ENCODE results near the gene C2orf49. TPM values are rescaled to one million over a fixed set of nuclear protein-coding genes. Genes with fewer than 3 reads are reported as not detected.
A peak's percentile ranks its signal among the peaks of the same experiment; 100 is the strongest.

Gene C2orf49
- total and polyA plus RNA-seq, 9 of the 15 experiments (the other 6 are each of a cell fraction or from before 2014, with no cell fraction given) = 17.9 to 38.2 (median 25.6) TPM

DNA sequence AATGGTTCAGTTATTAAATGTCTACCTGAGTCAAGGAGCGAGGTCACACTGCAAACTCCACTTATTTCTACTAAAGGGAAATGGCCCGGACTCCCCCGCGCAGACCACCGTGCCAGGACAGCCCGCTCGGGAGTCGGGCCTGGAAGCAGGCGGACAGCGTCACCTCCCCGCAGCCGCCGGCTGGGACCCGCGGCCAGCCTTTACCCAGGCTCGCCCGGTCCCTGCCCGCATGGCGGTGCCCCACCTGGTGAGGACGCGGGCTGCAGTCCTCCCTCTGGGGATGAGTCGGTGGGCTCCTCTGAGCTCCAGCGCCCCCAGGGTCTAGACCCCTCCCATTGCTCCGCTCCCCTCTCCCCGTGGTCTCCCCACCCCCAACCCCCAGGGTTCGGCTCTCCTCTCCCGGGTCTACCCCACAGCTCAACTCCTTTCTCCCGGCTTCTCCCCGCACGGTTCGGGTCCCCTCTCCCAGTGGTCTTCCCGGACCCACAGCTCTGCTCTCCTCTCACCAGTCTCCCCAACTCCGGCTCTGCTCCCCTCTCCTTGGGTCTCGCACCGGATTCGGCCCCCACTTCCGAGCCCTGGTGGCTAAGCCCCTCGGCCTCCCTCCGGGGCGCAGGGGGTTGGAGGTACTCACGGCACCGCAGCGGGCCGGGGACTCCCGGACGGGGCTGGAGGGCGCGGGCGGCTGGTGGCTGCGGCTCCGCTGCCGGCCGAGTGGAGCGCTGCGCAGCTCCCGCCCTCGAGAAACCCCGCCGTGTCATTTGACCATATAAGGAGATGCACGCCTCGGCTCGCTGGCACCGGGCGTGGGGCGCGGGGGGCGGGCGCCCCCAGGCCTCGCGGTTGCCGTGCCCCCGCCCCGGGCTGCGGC lies 61.2 kb downstream of the C2orf49 start, which contains the start of gene FHL2 (continued):
- TF ChIP-seq TCF3 (CRISPR knock-in tag; IDR thresholded peaks at IDR 0.05) (0 out of 2 replicates have a peak, but pooled peaks have one; percentile 14), GATAD2A (IDR thresholded peaks at IDR 0.05) (no peak), ZNF354B (CRISPR knock-in tag; IDR thresholded peaks at IDR 0.05) (no peak), SRSF1 (IDR thresholded peaks at IDR 0.05; ENCODE audit: low read depth, low read length) (no peak), ZNF79 (CRISPR knock-in tag; IDR thresholded peaks at IDR 0.05; ENCODE audit: low read depth) (no peak), HDAC2 (IDR thresholded peaks at IDR 0.05) (no peak), EHMT2 (IDR thresholded peaks at IDR 0.05) (no peak), GABPB2 (CRISPR knock-in tag; conservative IDR thresholded peaks at IDR 0.05) (no peak), SMARCA4 (IDR thresholded peaks at IDR 0.05) (no peak; the same call in 1 of the 2 replicates), ZNF717 (CRISPR knock-in tag; IDR thresholded peaks at IDR 0.05) (no peak), SRSF7 (optimal IDR thresholded peaks at IDR 0.05; ENCODE audit: low read depth, low read length) (no peak), SOX6 (IDR thresholded peaks at IDR 0.05) (no peak), FIP1L1 (IDR thresholded peaks at IDR 0.05; ENCODE audit: low read depth, low read length, poor library complexity, severe bottlenecking) (peak; percentile 53), CHD4 (IDR thresholded peaks at IDR 0.05; ENCODE audit: insufficient read depth, insufficient replicate concordance, low read depth, low read length, poor library complexity, severe bottlenecking) (no peak), XRCC4 (IDR thresholded peaks at IDR 0.05; ENCODE audit: extremely low read depth, insufficient read depth, insufficient read length) (no peak), MEF2D (tag; conservative IDR thresholded peaks at IDR 0.05; ENCODE audit: low read depth) (no peak), MCM2 (IDR thresholded peaks at IDR 0.05; ENCODE audit: low read depth) (no peak), RBM22 (IDR thresholded peaks at IDR 0.05; ENCODE audit: low read depth, low read length, poor library complexity, severe bottlenecking) (no peak), HMGN3 (IDR thresholded peaks at IDR 0.05; ENCODE audit: borderline replicate concordance, extremely low read depth, insufficient read length, low read depth, low read length) (peak; percentile 80), RCOR1 (IDR thresholded peaks at IDR 0.05; ENCODE audit: borderline replicate concordance in 1 of 2, low read depth in 2 of 2, low read length in 2 of 2) (no peak; a peak in 1 of 4 replicates)
- TF ChIP-seq, protein P1, sequence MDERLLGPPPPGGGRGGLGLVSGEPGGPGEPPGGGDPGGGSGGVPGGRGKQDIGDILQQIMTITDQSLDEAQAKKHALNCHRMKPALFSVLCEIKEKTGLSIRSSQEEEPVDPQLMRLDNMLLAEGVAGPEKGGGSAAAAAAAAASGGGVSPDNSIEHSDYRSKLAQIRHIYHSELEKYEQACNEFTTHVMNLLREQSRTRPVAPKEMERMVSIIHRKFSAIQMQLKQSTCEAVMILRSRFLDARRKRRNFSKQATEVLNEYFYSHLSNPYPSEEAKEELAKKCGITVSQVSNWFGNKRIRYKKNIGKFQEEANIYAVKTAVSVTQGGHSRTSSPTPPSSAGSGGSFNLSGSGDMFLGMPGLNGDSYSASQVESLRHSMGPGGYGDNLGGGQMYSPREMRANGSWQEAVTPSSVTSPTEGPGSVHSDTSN (CRISPR knock-in tag; IDR thresholded peaks at IDR 0.05; ENCODE audit: low read depth) = no peak
- TF ChIP-seq, protein P1 (tag; conservative IDR thresholded peaks at IDR 0.05; ENCODE audit: low read depth) = no peak
- TF ChIP-seq, protein P2, sequence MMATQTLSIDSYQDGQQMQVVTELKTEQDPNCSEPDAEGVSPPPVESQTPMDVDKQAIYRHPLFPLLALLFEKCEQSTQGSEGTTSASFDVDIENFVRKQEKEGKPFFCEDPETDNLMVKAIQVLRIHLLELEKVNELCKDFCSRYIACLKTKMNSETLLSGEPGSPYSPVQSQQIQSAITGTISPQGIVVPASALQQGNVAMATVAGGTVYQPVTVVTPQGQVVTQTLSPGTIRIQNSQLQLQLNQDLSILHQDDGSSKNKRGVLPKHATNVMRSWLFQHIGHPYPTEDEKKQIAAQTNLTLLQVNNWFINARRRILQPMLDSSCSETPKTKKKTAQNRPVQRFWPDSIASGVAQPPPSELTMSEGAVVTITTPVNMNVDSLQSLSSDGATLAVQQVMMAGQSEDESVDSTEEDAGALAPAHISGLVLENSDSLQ (IDR thresholded peaks at IDR 0.05) = no peak
- TF ChIP-seq, protein P3, sequence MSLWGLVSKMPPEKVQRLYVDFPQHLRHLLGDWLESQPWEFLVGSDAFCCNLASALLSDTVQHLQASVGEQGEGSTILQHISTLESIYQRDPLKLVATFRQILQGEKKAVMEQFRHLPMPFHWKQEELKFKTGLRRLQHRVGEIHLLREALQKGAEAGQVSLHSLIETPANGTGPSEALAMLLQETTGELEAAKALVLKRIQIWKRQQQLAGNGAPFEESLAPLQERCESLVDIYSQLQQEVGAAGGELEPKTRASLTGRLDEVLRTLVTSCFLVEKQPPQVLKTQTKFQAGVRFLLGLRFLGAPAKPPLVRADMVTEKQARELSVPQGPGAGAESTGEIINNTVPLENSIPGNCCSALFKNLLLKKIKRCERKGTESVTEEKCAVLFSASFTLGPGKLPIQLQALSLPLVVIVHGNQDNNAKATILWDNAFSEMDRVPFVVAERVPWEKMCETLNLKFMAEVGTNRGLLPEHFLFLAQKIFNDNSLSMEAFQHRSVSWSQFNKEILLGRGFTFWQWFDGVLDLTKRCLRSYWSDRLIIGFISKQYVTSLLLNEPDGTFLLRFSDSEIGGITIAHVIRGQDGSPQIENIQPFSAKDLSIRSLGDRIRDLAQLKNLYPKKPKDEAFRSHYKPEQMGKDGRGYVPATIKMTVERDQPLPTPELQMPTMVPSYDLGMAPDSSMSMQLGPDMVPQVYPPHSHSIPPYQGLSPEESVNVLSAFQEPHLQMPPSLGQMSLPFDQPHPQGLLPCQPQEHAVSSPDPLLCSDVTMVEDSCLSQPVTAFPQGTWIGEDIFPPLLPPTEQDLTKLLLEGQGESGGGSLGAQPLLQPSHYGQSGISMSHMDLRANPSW (CRISPR knock-in tag; IDR thresholded peaks at IDR 0.05) = no peak

Data from K562 (cell line).